OCI-LY3 (cell line): ENCODE results near the gene FAHD2A.
"Not testable (repeated sequence)": the region's sequence is repeated elsewhere in the genome, so short reads cannot be mapped to it uniquely, and the experiment has no call there.

Source experiments
- EZH2phosphoT487 ChIP-seq: fragments of 200-600 bp; shearing (Covaris generic); IDR thresholded peaks from 2 replicates; pipeline ENCODE4 v1.6.1; 2018; ENCODE audit warnings: antibody characterized with exemption, mixed run types, low read depth
- TF ChIP-seq, protein P1 (sequence below): fragments of 200-600, 300-600 bp; sonication (generic); IDR thresholded peaks from 2 replicates; pipeline ENCODE4 v1.5.1; 2014; ENCODE audit warnings: antibody characterized with exemption, low read length, low read depth

DNA sequence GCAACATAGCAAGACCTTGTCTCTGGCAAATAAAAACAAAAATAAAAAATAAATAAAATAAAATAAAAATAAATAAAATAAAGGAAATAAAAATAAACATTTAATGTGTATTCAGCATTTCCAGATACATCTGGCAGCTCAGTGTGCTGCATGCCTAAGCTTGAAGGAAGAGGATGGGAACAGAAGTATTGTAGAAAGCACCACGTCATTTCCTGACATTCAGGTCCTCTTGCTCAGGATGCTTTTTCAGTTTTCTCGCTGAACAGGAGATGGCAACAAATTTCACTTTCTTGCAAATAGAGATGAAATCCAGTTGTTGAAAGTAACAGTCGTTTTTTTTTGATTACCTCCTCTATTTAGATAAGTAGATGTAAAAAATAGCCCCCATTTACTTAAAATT lies 60.8 kb downstream of the FAHD2A start:
- TF ChIP-seq, protein P1, sequence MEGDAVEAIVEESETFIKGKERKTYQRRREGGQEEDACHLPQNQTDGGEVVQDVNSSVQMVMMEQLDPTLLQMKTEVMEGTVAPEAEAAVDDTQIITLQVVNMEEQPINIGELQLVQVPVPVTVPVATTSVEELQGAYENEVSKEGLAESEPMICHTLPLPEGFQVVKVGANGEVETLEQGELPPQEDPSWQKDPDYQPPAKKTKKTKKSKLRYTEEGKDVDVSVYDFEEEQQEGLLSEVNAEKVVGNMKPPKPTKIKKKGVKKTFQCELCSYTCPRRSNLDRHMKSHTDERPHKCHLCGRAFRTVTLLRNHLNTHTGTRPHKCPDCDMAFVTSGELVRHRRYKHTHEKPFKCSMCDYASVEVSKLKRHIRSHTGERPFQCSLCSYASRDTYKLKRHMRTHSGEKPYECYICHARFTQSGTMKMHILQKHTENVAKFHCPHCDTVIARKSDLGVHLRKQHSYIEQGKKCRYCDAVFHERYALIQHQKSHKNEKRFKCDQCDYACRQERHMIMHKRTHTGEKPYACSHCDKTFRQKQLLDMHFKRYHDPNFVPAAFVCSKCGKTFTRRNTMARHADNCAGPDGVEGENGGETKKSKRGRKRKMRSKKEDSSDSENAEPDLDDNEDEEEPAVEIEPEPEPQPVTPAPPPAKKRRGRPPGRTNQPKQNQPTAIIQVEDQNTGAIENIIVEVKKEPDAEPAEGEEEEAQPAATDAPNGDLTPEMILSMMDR = not testable (repeated sequence)
- not testable (repeated sequence) for TF ChIP-seq EZH2phosphoT487
